Suprapubic skin (tissue), 4 donors: ENCODE measurements around the gene GCNA. TPM values are rescaled to one million over a fixed set of nuclear protein-coding genes. Genes with fewer than 3 reads are reported as not detected.

ENCODE experiments used
- DNase-seq, 2 donors: peaks; one replicate each; pipeline ENCODE4 v3.0.0-alpha.2; 2019; ENCODE audit warnings: low spot score in 2 of 2
- H3K27ac ChIP-seq: fragments of 200-600 bp; sonication (generic); one replicate; pipeline ENCODE4 v1.5.1; 2019
- H3K27me3 ChIP-seq: fragments of 200-600 bp; sonication (generic); one replicate; pipeline ENCODE4 v1.5.1; 2019
- H3K36me3 ChIP-seq: fragments of 200-600 bp; sonication (generic); one replicate; pipeline ENCODE4 v1.5.1; 2019
- H3K4me1 ChIP-seq: fragments of 200-600 bp; sonication (generic); one replicate; pipeline ENCODE4 v1.5.1; 2019
- H3K4me3 ChIP-seq: fragments of 200-600 bp; sonication (generic); one replicate; pipeline ENCODE4 v1.5.1; 2019; ENCODE audit warnings: mild to moderate bottlenecking
- H3K9me3 ChIP-seq: fragments of 200-600 bp; sonication (generic); one replicate; pipeline ENCODE4 v1.5.1; 2019
- EP300 ChIP-seq: sonication (generic); formaldehyde crosslinking; IDR thresholded peaks from one replicate; pipeline ENCODE4 v1.6.1; 2017; ENCODE audit warnings: antibody characterized with exemption
- POLR2A ChIP-seq, 2 donors: fragments of 450-650 bp; IDR thresholded peaks; one replicate each; pipeline ENCODE4 v1.6.1; 2017; ENCODE audit warnings: antibody characterized with exemption in 2 of 2, mild to moderate bottlenecking in 2 of 2, moderate library complexity in 2 of 2
- POLR2AphosphoS5 ChIP-seq, 3 donors: sonication (generic); formaldehyde crosslinking; IDR thresholded peaks; one replicate each; pipeline ENCODE4 v1.6.1; 2017; ENCODE audit warnings: antibody characterized with exemption in 3 of 3
- WGBS: methylation state at CpG from one replicate; pipeline ENCODE4 v1.1.5; 2018; 5-methylcytosine and 5-hydroxymethylcytosine counted together
- total RNA-seq, 4 donors: library from RNA; depleted of rRNA; stranded (reverse); fragments of >200 nt; gene quantifications; one replicate each; pipeline ENCODE4 v1.1.0, GENCODE V29; 2016
- TF ChIP-seq, protein P1 (sequence below), 2 donors: fragments of 200-600 bp in 1 of 2; fragments of 450-650 bp in 1 of 2; sonication (generic) in 1 of 2; IDR thresholded peaks; one replicate each; pipeline ENCODE4 v1.5.1; 2016 to 2019; ENCODE audit warnings: antibody characterized with exemption in 2 of 2, mild to moderate bottlenecking in 1 of 2, moderate library complexity in 1 of 2

The GCNA gene
- total RNA-seq, 4 donors from 2014 or later, result 0.47 to 5.5 (median 0.99) TPM

- Histone ChIP-seq H3K9me3 (no peaks in the 10 kb centered on the region), H3K4me3 (no peak overlapping the region), H3K4me1 (peaks cover 13% of the 10 kb centered on the region), H3K27me3 (no peaks in the 10 kb centered on the region), H3K36me3 (no peaks in the 10 kb centered on the region), H3K27ac (no peak overlapping the region)
- WGBS, result 49% methylated on average over 12 of the region's 13 CpGs
- peak; percentile 78 to 81 for DNase-seq
- TF ChIP-seq, protein P1, sequence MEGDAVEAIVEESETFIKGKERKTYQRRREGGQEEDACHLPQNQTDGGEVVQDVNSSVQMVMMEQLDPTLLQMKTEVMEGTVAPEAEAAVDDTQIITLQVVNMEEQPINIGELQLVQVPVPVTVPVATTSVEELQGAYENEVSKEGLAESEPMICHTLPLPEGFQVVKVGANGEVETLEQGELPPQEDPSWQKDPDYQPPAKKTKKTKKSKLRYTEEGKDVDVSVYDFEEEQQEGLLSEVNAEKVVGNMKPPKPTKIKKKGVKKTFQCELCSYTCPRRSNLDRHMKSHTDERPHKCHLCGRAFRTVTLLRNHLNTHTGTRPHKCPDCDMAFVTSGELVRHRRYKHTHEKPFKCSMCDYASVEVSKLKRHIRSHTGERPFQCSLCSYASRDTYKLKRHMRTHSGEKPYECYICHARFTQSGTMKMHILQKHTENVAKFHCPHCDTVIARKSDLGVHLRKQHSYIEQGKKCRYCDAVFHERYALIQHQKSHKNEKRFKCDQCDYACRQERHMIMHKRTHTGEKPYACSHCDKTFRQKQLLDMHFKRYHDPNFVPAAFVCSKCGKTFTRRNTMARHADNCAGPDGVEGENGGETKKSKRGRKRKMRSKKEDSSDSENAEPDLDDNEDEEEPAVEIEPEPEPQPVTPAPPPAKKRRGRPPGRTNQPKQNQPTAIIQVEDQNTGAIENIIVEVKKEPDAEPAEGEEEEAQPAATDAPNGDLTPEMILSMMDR (IDR thresholded peaks at IDR 0.05), result peak in 1 of 2 donors; percentile 13
- TF ChIP-seq EP300, result no peak
Observed at GRCh38 chrX:71622576-71623450, 44.6 kb downstream of the GCNA start.

DNA sequence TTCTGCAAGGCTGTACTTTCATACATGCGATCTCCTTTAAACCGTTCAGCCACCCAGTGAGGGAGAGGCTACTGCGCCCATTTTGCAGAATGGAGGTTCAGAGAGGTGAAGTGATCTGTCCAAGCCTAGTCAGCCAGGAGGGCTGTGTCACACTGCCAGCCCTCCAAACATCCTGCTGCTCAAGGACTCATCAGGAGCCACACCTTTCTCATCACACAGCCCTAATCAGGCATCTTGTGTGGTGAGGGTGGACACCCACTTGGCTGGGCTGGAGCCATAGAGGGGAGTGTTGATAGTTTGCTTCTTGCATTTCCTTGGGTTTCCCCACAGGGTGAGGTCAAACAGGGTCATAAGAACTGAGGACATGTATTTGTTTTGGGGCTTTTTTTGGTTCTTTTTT lies 45.5 kb downstream of the GCNA start:
- WGBS, result 79% methylated on average over 3 of the region's 3 CpGs
- no peaks in the 10 kb centered on the region for H3K9me3 ChIP-seq
- no peaks in the 10 kb centered on the region for H3K27me3 ChIP-seq
- no peak overlapping the region for H3K4me3 ChIP-seq
- H3K4me1 ChIP-seq, result peaks cover 13% of the 10 kb centered on the region
- no peak overlapping the region for H3K27ac ChIP-seq
- TF ChIP-seq POLR2A (IDR thresholded peaks at IDR 0.05) (no peak), EP300 (no peak), POLR2AphosphoS5 (IDR thresholded peaks at IDR 0.05) (no peak)
- TF ChIP-seq, protein P1 (IDR thresholded peaks at IDR 0.05), result no peak
- DNase-seq, result peak in 1 of 2 donors; percentile 11
- no peaks in the 10 kb centered on the region for H3K36me3 ChIP-seq

GRCh38 chrX:71625471-71625870 lies 47.2 kb downstream of the GCNA start:
- H3K36me3 ChIP-seq, result no peaks in the 10 kb centered on the region
- no peak for DNase-seq
- WGBS, result 88% methylated on average over 5 of the region's 5 CpGs
- H3K27me3 ChIP-seq, result no peaks in the 10 kb centered on the region
- H3K4me3 ChIP-seq, result no peak overlapping the region
- TF ChIP-seq POLR2AphosphoS5 (IDR thresholded peaks at IDR 0.05) (no peak), POLR2A (IDR thresholded peaks at IDR 0.05) (no peak), EP300 (no peak)
- TF ChIP-seq, protein P1 (IDR thresholded peaks at IDR 0.05), result no peak
- H3K27ac ChIP-seq, result no peak overlapping the region
- no peaks in the 10 kb centered on the region for H3K9me3 ChIP-seq
- H3K4me1 ChIP-seq, result peaks cover 13% of the 10 kb centered on the region

- Histone ChIP-seq H3K9me3 (no peaks in the 10 kb centered on the region), H3K27ac (no peak overlapping the region), H3K4me3 (no peak overlapping the region), H3K36me3 (no peaks in the 10 kb centered on the region), H3K4me1 (peaks cover 13% of the 10 kb centered on the region), H3K27me3 (no peaks in the 10 kb centered on the region)
- 72% methylated on average over 4 of the region's 6 CpGs for WGBS
- DNase-seq, result no peak
- TF ChIP-seq POLR2A (IDR thresholded peaks at IDR 0.05) (no peak), EP300 (no peak), POLR2AphosphoS5 (IDR thresholded peaks at IDR 0.05) (no peak)
- TF ChIP-seq, protein P1 (IDR thresholded peaks at IDR 0.05), result no peak
Observed at GRCh38 chrX:71626576-71626975, 48.3 kb downstream of the GCNA start.

- 71% methylated on average over 14 of the region's 14 CpGs for WGBS
Observed at GRCh38 chrX:71627588-71628404, 49.6 kb downstream of the GCNA start.

More at GRCh38 chrX:71627588-71628404, 49.6 kb downstream of the GCNA start:
- DNase-seq, result peak in 1 of 2 donors; percentile 28
- no peaks in the 10 kb centered on the region for H3K36me3 ChIP-seq
- H3K9me3 ChIP-seq, result no peaks in the 10 kb centered on the region
- H3K27me3 ChIP-seq, result no peaks in the 10 kb centered on the region
- H3K4me1 ChIP-seq, result peaks cover 7% of the 10 kb centered on the region
- H3K4me3 ChIP-seq, result no peak overlapping the region
- H3K27ac ChIP-seq, result no peak overlapping the region
- TF ChIP-seq POLR2A (IDR thresholded peaks at IDR 0.05) (no peak), POLR2AphosphoS5 (IDR thresholded peaks at IDR 0.05) (no peak), EP300 (no peak)
- TF ChIP-seq, protein P1 (IDR thresholded peaks at IDR 0.05), result no peak
